Right lobe of liver (tissue), 4 donors: ENCODE measurements around the gene FBXL13.

Source experiments
- POLR2A ChIP-seq: fragments of 450-650 bp; IDR thresholded peaks from one replicate; pipeline ENCODE4 v1.6.1; 2017; ENCODE audit warnings: antibody characterized with exemption, mild to moderate bottlenecking
- TF ChIP-seq, protein P1 (sequence below), 4 donors: fragments of 200-600 bp in 3 of 4; fragments of 450-650 bp in 1 of 4; IDR thresholded peaks; one replicate each; pipeline versions ENCODE4 v1.5.1 to v1.8.0; 2016 to 2022; ENCODE audit warnings: antibody characterized with exemption in 4 of 4, mild to moderate bottlenecking in 2 of 4
- donor health status: DM: no; HTN: no; CAD: no.
- donor health status: DM: no; HTN: no; CAD: no.
- donor health status: DM: no; HTN: yes; CAD: no.

GRCh38 chr7:102874966-102875365, 199.6 kb downstream of the FBXL13 start:
- TF ChIP-seq, protein P1, sequence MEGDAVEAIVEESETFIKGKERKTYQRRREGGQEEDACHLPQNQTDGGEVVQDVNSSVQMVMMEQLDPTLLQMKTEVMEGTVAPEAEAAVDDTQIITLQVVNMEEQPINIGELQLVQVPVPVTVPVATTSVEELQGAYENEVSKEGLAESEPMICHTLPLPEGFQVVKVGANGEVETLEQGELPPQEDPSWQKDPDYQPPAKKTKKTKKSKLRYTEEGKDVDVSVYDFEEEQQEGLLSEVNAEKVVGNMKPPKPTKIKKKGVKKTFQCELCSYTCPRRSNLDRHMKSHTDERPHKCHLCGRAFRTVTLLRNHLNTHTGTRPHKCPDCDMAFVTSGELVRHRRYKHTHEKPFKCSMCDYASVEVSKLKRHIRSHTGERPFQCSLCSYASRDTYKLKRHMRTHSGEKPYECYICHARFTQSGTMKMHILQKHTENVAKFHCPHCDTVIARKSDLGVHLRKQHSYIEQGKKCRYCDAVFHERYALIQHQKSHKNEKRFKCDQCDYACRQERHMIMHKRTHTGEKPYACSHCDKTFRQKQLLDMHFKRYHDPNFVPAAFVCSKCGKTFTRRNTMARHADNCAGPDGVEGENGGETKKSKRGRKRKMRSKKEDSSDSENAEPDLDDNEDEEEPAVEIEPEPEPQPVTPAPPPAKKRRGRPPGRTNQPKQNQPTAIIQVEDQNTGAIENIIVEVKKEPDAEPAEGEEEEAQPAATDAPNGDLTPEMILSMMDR (IDR thresholded peaks at IDR 0.05), result no peak
- TF ChIP-seq POLR2A, result no peak
